A172 (cell line): ENCODE data around the gene TMPRSS3. TPM values are rescaled to one million over a fixed set of nuclear protein-coding genes. Genes with fewer than 3 reads are reported as not detected.
"Not testable (repeated sequence)": the region's sequence is repeated elsewhere in the genome, so short reads cannot be mapped to it uniquely, and the experiment has no call there.

ENCODE experiments used
- DNase-seq: peaks from one replicate; pipeline ENCODE4 v3.0.0-alpha.2; 2015; ENCODE audit warnings: low spot score
- total RNA-seq: library from RNA; depleted of rRNA; stranded (reverse); fragments of >200 nt; shearing (Covaris generic); gene quantifications from 2 replicates; pipeline ENCODE4 v1.2.3, GENCODE V29; 2014

TMPRSS3 gene
- total RNA-seq, 1 experiment from 2014 or later, result 0.12 TPM

DNA sequence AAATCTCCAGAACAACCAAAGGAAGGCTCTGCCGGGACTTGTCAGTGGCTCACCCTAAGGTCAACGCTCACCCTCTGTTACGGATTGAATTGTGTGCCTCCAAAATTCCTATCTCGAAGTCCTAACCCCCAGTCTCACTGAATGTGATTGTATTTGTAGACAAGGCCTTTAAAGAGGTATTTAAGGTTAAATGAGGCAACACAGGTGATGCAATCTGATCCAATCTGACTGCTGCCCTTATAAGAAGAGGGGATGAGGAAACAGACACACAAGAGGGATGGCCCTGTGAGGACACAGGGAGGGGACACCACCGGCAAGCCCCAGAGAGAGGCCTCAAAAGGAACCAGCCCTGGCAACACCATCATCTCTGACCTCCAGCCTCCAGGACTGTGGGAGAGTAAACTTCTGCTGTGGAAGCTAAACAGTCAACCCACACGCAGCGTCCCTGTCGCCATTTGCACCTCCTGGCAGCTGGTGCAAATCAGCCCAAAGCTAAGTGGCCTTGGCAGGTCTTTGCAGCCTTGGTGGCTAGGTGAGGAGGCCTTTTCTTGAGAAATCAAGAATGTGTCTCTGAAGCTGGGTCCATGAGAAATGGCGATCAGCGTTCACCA is 32.1 kb upstream of the TMPRSS3 start:
- no peak for DNase-seq

DNA sequence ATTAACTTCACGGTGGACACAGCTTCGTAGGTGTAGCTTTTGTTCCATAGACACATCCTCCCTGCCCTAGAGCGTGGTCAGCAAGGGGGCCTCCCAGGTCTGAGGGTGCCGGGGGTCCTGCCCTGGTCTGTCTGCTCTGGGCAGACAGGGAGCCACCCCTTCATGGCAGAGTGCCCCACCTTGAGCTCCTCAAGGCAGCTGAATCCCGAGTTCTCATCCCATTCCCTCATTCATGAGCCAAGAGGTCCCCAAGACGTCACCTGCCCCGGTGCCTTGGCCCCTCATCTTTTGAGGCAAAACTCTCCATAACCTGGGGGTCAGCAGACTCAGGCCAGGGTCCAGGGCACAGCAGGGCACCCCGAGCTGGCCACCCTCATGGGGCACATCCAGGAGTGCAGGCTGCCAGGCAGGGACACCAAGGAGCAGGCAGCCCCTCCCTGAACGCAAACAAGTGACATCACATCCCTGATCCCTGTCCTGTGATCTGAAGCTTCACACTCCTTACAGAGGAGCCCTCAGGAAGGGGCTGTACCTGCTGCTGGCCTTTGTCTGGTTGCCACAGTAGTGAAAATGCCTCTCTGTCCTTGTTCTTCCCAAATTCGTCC is 31.1 kb upstream of the TMPRSS3 start:
- DNase-seq, result no peak

DNA sequence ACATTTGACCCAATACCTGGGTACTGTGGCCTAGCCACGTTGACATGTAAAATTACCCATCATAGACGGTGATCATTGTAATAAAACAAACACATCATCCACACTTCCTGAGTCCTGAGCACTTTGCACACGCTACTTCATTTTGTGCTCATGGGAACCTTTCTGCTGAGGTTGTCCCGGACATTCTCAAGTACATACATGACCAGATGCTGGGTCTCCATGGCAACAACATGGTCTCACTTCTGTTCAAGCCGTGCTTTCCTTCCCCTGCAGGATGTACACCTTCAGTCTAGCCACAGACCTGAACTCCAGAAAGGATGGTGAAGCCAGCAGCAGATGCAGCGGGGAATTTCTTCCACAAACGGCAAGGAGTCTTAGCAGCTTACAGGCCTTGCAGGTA is 30.6 kb upstream of the TMPRSS3 start:
- DNase-seq, result no peak

DNA sequence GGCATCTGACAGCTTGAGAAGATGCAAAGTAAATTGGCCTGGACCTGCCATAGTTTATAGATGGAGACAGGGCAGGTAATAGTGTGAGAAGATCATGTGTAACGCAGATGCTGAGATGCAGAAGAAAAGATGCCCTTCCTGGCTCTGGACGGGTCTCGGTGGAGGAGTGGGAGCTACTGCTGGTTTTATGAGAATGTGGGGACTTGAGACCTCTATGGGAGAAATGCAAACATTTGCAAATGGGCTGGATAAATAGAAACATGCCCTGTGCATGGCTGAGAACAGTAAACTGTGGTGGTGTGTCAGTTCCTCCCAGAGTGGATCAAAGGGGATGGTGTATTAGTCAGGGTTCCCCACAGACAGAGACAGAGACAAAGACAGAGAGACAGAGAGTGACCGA is 29.7 kb upstream of the TMPRSS3 start:
- DNase-seq, result no peak

DNA sequence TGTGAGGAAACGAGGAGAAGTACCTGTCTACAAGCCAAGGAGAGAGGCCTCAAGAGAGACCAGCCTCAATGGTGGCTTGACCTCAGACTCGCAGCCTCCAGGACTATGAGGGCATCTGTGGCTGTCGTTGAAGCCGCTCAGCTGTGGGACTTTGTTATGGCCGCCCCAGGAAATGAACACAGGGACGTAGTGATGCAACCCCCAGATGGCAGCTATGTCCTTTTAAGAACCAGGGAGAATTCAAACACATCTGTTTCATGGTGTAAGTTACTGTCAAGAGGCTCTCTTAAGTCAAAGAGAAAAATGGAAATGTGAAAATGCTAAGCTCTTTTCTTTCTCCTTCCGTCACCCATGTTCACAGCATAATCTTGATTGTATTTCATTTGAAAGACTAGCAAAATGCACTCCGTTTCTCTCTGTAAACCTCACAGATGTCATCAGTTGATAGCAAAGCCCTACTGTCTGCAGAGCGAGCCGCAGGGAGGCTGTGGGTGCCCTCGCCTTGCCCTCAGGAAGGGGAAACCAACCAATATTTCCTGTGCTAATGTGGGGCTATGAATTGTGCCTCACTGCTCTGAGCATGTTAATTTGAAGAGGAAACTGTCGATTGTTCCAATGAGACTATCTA is 29.2 kb upstream of the TMPRSS3 start:
- DNase-seq, result no peak

DNA sequence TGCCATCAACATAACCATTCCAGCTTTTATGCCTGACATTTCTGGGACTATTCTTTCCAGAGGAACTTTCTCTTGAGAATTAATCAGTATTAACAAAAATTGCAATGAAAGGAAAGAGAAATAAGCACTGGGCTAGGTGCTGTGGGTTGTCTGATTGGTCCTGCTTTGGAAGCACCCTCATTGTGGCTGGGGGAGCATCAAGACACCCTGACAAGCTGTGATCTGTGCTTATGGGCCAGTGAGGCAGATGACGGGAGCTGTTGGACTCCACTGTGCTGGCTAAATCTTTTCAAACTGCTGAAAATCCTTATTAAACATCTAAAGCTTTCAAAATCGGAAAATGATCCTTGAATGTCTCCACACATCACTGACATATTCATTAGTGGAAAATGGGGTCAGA is 27.8 kb upstream of the TMPRSS3 start:
- DNase-seq, result no peak

- DNase-seq, result peak; percentile 13
Observed at GRCh38 chr21:42423197-42423675, 27.4 kb upstream of the TMPRSS3 start.

DNA sequence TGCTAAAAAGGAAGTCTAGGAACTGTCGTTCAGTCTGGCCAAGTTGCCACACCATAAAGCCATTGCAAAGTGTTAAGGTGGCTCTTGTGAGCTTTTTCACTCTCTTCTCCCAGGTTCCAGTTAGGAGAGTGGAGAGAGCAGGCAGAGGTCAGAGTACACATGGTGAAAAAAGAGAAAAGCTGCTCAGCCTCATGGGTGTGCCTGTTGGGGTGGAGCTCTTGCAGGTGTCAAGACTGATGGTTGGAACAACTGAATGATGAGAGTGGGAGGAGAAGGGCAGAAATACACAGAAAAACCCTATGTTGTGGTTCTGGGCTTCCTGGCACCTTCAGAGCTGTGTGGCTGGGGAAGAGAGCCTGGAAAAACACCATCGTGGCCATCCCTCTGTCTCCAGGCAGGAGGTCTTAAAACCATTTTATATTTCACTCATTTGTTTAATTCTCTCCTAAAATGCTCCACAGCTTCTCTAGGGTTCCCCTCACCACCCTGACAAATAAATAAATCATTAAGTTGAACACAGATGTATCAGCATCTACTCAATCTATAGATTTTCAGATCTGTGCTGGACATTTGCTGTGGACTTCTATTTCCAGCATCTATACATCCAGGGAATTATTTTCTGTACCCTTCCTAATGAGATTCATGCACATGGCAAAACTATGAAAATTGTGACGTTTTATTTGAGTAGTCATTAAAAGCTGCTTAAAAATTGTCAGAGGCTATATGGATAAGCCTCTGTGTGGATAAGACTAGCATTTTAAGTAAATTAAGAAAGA is 25.4 kb upstream of the TMPRSS3 start:
- DNase-seq, result no peak

GRCh38 chr21:42419845-42420244 is 24.0 kb upstream of the TMPRSS3 start:
- no peak for DNase-seq

DNA sequence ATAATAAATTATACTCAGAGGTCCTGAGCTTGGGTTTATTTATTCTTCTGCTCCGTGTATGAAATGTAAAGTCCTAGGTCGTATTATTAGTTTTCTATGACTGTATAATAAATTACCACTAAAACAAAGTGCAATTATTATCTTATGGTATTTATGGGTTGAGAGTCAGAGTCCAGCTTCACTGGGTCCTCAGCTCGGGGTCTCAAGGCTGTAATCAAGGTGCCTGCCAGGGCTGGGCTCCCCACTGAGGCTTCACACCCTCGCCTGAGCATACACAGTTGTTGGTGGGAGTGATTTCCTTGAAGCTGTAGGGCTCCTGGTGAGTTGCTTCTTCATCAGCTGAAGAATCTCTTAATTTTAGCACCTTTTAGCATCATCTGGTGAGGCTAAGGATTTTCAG is 23.0 kb upstream of the TMPRSS3 start:
- DNase-seq, result no peak

DNA sequence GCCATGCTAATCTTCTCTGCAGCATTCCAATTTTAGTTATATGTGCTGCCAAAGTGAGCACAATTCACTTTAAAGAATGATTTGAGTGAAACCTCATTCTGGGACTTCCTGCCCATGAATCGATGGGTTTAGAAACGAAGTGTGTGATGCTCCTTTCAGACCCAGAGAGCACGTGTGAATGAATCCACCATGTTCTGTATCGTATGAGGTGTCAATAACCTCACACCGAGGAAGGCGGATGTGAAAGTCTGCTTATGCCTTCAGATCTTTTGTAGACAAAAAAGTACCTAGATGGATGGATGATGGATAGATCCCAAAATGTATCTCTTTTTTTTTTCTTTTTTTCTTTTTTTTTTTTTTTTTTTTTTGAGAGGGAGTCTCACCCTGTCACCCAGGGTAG is 21.7 kb upstream of the TMPRSS3 start:
- DNase-seq, result no peak

DNA sequence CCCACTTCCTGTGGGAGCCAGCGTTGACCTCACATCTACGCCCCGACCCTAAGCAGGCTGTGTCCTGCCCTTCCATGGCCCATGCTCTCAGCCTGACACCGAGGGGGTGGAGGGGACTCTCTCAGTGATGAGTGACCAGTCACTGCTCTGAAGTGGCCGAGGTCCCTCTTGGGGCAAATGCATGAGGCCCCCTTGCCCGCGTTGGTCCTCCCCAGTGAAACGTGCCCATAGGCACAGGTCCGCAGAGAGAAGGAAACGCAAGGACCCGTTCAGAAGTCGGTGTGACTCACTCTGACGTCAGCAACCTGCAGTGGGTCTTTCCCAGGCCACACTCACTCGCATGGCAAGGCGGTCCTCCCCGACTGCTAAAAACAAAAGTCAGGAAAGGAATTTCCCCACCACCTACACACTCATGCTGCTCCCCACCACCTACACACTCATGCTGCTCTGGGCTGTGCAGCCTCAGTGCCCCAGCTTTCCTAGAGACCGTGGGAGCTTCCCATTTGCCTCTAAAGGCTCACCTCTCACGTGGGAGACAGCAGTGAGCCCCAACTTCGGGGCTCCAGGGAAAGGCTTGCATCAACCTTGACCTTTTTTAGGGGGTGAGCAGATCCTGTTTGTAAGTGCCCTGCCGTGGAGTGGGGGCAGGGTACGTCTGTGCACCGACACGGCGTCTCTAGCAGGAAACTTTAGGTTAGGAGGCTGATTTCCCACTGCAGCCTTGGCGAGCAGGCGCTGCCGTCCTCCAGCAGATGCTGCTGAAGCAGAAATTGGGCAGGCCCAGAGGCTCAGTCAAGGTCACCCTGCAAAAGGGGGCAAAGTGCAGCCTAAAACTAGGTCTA is 19.3 kb upstream of the TMPRSS3 start:
- peak; percentile 96 for DNase-seq

GRCh38 chr21:42414553-42414927 is 18.7 kb upstream of the TMPRSS3 start:
- no peak for DNase-seq

GRCh38 chr21:42414066-42414465 is 18.2 kb upstream of the TMPRSS3 start:
- no peak for DNase-seq

- DNase-seq, result no peak
Observed at GRCh38 chr21:42413500-42413899, 17.6 kb upstream of the TMPRSS3 start.

- DNase-seq, result no peak
Observed at GRCh38 chr21:42413093-42413492, 17.2 kb upstream of the TMPRSS3 start.

DNA sequence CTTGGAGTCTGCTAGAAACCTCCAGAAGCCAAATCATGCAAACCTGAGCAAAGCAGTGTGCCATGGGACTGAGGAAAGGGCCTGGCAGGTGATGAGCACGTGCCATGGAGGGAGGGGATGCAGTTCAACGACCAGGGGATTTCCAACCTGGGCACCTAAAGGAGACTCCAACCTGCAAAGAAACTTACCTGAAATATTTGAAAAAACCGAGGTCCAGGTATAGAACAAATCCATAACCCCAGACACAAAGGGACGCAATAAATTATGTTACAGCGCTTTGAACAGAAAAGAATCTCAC is 16.7 kb upstream of the TMPRSS3 start:
- no peak for DNase-seq

GRCh38 chr21:42411891-42412635 is 16.2 kb upstream of the TMPRSS3 start:
- peak; percentile 58 for DNase-seq

- no peak for DNase-seq
Observed at GRCh38 chr21:42411197-42411869, 15.5 kb upstream of the TMPRSS3 start.

GRCh38 chr21:42409366-42409765 is 13.5 kb upstream of the TMPRSS3 start:
- no peak for DNase-seq

DNA sequence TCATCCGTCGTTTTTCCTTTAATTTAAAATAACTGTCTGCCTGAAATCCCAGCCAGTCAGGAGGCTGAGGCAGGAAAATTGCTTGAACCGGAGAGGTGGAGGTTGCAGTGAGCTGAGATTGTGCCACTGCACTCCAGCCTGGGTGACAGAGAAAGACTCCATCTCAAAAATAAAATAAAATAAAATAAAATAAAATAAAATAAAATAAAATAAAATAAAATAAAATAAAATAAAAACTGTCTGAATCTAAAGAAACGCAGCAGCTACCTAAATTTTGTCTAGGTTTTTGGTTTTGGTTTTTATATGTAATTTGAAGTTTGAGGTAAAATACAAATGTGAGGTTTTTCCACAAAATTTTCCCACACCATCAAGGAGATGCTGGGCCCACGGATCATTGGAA is 12.9 kb upstream of the TMPRSS3 start:
- DNase-seq, result not testable (repeated sequence)
